SJSA1 (cell line): ENCODE measurements around the gene PPP1R12A. TPM values are rescaled to one million over a fixed set of nuclear protein-coding genes. Genes with fewer than 3 reads are reported as not detected.

Experiments used
- DNase-seq, 2 experiments: peaks; one replicate each; pipeline ENCODE4 v3.0.0-alpha.2; 2015 to 2020; ENCODE audit warnings: low spot score in 2 of 2, low read depth in 1 of 2
- H3K27ac ChIP-seq: fragments of 250-450 bp; sonication (Bioruptor Pico); 2 replicates; pipeline ENCODE4 v1.5.1; 2020; ENCODE audit warnings: mild to moderate bottlenecking, moderate library complexity
- H3K27me3 ChIP-seq: fragments of 250-450 bp; sonication (Bioruptor Pico); replicated peaks from 2 replicates; pipeline ENCODE4 v1.5.1; 2020; ENCODE audit warnings: mild to moderate bottlenecking, moderate library complexity
- H3K36me3 ChIP-seq: fragments of 250-450 bp; sonication (Bioruptor Pico); 2 replicates; pipeline ENCODE4 v1.5.1; 2020; ENCODE audit warnings: mild to moderate bottlenecking
- H3K4me1 ChIP-seq: fragments of 250-450 bp; sonication (Bioruptor Pico); replicated peaks from 2 replicates; pipeline ENCODE4 v1.6.1; 2021; ENCODE audit warnings: mild to moderate bottlenecking
- H3K4me3 ChIP-seq: fragments of 250-450 bp; sonication (Bioruptor Pico); 2 replicates; pipeline ENCODE4 v1.5.1; 2020; ENCODE audit warnings: mild to moderate bottlenecking
- H3K9me3 ChIP-seq: fragments of 250-450 bp; sonication (Bioruptor Pico); replicated peaks from 2 replicates; pipeline ENCODE4 v1.5.1; 2020; ENCODE audit warnings: mild to moderate bottlenecking
- total RNA-seq: library from RNA; depleted of rRNA; stranded (reverse); fragments of >200 nt; shearing (Covaris generic); gene quantifications from 2 replicates; pipeline ENCODE4 v1.2.3, GENCODE V29; 2014

Gene PPP1R12A
- total RNA-seq, 1 experiment from 2014 or later, result 91.9 TPM

DNA sequence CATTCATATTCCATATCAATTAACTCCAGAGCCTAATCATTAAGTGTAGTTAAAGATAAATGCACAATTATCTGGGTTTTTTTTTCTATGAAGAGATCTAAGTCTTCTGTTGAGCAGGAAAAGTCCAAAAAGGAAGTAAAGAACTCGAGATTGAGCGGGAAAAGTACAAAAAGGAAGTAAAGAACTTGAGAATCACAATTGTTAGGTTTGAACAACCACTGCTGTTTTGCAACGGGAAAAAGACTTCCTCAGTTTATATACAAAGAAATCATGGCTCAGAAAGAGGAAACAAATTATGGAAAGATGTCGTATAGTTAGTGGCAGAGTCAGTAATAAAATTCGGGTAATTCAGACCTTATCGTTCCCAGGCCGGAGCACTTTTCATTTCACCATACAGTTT lies 63.3 kb downstream of the PPP1R12A start:
- Histone ChIP-seq H3K27ac (no peak overlapping the region), H3K4me3 (no peak overlapping the region), H3K9me3 (no peaks in the 10 kb centered on the region), H3K27me3 (no peaks in the 10 kb centered on the region), H3K36me3 (peaks cover 55% of the 10 kb centered on the region), H3K4me1 (no peaks in the 10 kb centered on the region)
- DNase-seq, result no peak

DNA sequence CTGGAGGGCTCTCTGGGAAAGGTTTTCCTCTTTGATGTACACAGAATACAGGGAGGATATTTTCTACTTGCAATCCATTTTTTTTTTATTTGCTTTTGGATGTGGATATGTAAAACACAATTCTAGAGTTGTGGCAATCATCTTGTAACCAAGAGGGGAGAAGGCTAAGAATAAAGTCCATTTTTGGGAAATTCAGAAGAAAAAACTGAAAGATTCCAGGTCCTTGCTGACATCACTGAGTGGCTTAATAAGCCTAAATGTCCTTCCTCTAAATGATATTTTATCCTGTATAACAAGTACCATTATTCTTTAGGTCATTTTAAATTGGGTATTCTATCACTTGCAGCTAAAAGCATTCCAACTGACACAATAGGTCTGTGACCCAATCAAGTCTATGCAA lies 64.0 kb downstream of the PPP1R12A start:
- DNase-seq, result no peak
- H3K36me3 ChIP-seq, result peaks cover 55% of the 10 kb centered on the region
- no peaks in the 10 kb centered on the region for H3K4me1 ChIP-seq
- no peak overlapping the region for H3K4me3 ChIP-seq
- no peak overlapping the region for H3K27ac ChIP-seq
- no peaks in the 10 kb centered on the region for H3K27me3 ChIP-seq
- H3K9me3 ChIP-seq, result no peaks in the 10 kb centered on the region

DNA sequence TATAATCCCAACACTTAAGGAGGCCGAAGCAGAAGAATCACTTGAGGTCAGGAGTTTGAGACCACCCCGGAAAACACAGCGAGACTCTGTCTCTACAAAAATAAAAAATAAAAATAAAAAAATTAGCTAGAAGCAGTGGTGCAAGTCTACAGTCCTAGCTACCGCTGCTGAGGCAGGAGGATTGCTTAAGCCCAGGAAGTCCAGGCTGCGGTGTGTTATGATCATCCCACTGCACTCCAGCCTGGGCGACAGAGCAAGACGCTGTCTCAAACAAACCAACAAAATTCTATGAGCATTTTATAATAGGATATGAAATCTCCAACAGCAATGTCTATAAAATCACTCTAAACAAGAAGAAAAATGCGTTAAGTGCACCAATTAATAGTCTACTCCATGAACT lies 75.3 kb downstream of the PPP1R12A start:
- H3K27ac ChIP-seq, result no peak overlapping the region
- no peaks in the 10 kb centered on the region for H3K27me3 ChIP-seq
- no peaks in the 10 kb centered on the region for H3K9me3 ChIP-seq
- no peak for DNase-seq
- peaks cover 14% of the 10 kb centered on the region for H3K36me3 ChIP-seq
- no peak overlapping the region for H3K4me3 ChIP-seq
- H3K4me1 ChIP-seq, result peaks cover 7% of the 10 kb centered on the region

DNA sequence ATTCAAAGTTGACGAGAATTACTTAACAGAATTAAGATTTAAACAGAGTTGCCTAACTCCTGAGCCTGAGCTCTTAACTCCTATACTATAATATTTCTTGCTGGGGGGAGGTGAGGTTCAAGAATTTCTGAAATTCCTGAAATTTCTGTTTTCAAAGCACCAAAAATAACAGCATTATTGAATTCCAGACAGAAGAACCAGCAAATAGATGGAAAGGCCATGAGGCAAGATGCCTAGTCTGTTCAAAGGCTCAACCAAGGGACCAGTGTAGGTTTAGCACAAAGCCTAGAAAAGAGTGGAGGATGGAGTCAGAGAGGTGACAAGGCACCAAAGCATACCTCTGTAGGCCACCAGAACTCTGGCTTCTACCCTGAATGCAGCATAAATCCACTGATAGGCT lies 76.4 kb downstream of the PPP1R12A start:
- H3K4me1 ChIP-seq, result peaks cover 7% of the 10 kb centered on the region
- no peaks in the 10 kb centered on the region for H3K9me3 ChIP-seq
- DNase-seq, result no peak
- H3K4me3 ChIP-seq, result no peak overlapping the region
- peaks cover 14% of the 10 kb centered on the region for H3K36me3 ChIP-seq
- H3K27ac ChIP-seq, result no peak overlapping the region
- H3K27me3 ChIP-seq, result no peaks in the 10 kb centered on the region

- no peak overlapping the region for H3K4me3 ChIP-seq
- H3K27ac ChIP-seq, result no peak overlapping the region
- peaks cover 7% of the 10 kb centered on the region for H3K4me1 ChIP-seq
- no peaks in the 10 kb centered on the region for H3K9me3 ChIP-seq
- DNase-seq, result no peak
- H3K36me3 ChIP-seq, result peaks cover 20% of the 10 kb centered on the region
- no peaks in the 10 kb centered on the region for H3K27me3 ChIP-seq
These were observed 77.2 kb downstream of the PPP1R12A start for GRCh38 chr12:79857675-79858074.

DNA sequence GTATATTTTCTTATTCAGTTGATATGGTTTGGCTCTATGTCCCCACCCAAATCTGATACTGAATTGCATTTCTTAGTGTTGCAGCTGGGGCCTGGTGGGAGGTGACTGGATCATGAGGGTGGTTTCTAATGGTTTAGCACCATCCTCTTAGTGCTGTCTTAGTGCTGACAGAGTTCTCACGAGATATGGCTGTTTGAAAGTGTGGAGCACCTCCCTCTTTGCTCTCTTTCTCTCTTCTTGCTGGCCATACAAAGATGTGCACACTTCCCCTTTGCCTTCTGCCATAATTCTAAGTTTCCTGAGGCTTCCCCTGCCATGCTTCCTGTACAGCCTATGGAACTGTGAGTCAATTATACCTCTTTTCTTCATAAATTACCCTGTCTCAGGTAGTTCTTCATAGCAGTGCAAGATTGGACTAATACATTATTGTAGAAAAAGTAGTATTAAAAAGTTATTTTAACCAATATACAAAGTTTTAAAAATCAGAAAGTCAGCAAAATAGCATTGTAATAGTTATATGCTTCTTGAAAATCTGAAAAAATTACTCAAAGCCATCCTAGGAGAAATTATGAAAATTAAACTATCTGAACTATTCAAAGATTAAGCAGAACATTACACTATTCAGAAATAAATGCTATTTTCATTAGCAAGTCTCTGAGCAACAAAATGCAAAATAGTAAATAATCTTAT lies 84.1 kb downstream of the PPP1R12A start:
- peaks cover 6% of the 10 kb centered on the region; the same call in 1 of the 2 replicates for H3K36me3 ChIP-seq
- no peaks in the 10 kb centered on the region for H3K27me3 ChIP-seq
- H3K27ac ChIP-seq, result no peak overlapping the region
- no peak overlapping the region for H3K4me3 ChIP-seq
- DNase-seq, result no peak
- H3K9me3 ChIP-seq, result 0 out of 2 replicates have a peak, but pooled peaks cover 4% of the 10 kb centered on the region
- peaks cover 14% of the 10 kb centered on the region for H3K4me1 ChIP-seq

DNA sequence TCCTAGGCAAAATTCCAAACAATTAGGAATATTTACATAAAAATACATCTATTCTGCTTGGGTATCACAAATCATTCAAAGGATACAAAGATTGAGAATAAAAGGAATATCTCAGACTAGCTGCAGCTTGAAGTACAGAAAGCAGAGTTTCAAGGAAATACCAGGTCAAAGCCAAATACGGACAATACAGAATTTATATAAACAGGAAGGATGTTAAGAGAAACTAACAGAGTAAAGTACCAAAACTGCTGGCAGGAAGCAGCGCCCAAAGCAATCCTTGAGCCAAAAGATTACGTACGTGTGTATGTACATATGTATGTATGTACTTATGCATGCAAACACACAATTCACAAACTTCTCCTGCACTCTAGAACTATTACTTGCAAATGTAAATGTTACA lies 86.6 kb downstream of the PPP1R12A start:
- Histone ChIP-seq H3K27me3 (no peaks in the 10 kb centered on the region), H3K9me3 (0 out of 2 replicates have a peak, but pooled peaks cover 4% of the 10 kb centered on the region), H3K27ac (no peak overlapping the region), H3K36me3 (peaks cover 15% of the 10 kb centered on the region), H3K4me3 (no peak overlapping the region), H3K4me1 (peaks cover 31% of the 10 kb centered on the region)
- peak in 1 of 2 experiments; percentile 31 for DNase-seq

DNA sequence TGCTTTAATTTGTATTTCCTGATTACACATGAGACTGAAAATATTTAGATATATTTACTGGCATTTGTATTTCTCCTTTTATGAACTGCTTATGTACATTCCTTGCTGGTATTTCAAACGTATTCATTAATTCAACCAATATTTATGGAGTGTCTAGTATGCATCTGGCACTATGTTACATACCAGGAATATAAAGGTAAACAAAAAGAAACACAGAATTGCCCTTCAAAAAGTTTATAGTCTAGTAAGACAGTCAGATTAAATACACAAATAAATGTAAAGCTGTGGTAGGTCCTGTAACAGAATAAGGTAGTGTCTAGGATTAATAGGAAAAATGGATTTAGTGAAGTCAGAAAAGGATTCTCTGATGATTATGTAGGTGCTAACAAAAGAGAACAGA lies 87.5 kb downstream of the PPP1R12A start:
- Histone ChIP-seq H3K36me3 (peaks cover 12% of the 10 kb centered on the region), H3K4me3 (no peak overlapping the region), H3K27me3 (no peaks in the 10 kb centered on the region), H3K9me3 (0 out of 2 replicates have a peak, but pooled peaks cover 4% of the 10 kb centered on the region), H3K27ac (no peak overlapping the region), H3K4me1 (peaks cover 32% of the 10 kb centered on the region)
- no peak for DNase-seq

DNA sequence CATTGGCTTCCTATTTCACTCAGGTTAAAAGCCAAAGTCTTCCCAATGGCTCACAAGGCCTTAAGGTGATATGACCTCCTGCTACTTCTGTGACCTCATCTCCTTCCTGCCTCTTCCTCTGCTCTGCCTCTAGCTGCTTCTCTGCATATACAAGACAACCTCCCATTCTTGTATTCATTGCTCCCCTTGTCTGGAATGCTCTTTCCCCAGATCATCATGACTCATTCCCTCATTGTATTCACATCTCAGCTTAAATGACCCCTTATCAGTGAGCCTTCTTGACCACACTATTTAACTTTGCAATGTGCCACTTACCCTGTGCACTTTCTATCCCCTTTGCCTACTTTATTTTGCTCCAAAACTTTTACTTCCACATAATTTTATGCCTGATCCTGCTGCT lies 90.2 kb downstream of the PPP1R12A start:
- Histone ChIP-seq H3K9me3 (0 out of 2 replicates have a peak, but pooled peaks cover 2% of the 10 kb centered on the region), H3K27ac (peak overlapping the region; percentile 19; the same call in 1 of the 2 replicates), H3K27me3 (no peaks in the 10 kb centered on the region), H3K4me3 (no peak overlapping the region), H3K4me1 (peaks cover 45% of the 10 kb centered on the region), H3K36me3 (peaks cover 32% of the 10 kb centered on the region)
- DNase-seq, result peak; percentile 66 to 82

DNA sequence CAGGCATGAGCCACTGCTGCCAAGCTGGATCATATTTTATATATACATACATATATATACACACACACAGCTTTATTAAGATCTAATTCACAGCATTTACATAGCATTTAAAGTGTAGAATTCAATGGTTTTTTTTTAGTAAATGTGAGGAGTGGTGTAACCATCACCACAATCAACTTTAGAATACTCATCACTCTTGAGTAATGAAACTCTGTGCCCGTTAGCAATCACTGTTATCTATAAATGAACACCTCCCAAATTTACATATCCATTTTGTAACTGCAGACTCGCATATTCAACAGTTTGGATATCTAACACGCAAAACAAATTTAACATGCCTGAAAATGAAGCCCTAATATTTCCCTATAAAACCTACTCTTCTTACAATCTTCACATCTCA lies 90.9 kb downstream of the PPP1R12A start:
- Histone ChIP-seq H3K27me3 (no peaks in the 10 kb centered on the region), H3K27ac (0 out of 2 replicates have a peak overlapping the region, but pooled peaks have one; percentile 19), H3K9me3 (peaks cover 6% of the 10 kb centered on the region), H3K4me1 (peaks cover 45% of the 10 kb centered on the region), H3K36me3 (peaks cover 39% of the 10 kb centered on the region), H3K4me3 (no peak overlapping the region)
- DNase-seq, result no peak

- Histone ChIP-seq H3K9me3 (peaks cover 14% of the 10 kb centered on the region), H3K36me3 (peaks cover 52% of the 10 kb centered on the region)
- no peak for DNase-seq
These were observed 92.3 kb downstream of the PPP1R12A start for GRCh38 chr12:79842630-79843029.

DNA sequence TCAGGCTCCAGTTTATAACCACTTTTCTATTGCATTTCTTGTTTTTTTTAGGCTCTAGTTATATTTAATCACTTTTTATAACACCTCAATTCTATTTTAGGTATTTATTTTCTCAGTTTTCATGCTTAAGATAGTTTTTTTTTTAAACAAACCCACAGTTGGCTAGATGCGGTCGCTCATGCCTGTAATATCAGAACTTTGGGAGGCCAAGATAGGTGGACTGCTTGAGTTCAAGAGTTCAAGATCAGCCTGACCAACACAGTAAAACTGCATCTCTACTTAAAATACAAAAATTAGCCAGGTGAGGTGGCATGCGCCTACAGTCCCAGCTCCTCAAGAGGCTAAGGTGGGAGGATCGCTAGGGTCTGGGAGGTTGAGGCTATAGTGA lies 93.0 kb downstream of the PPP1R12A start:
- peaks cover 31% of the 10 kb centered on the region for H3K4me1 ChIP-seq
- peaks cover 56% of the 10 kb centered on the region for H3K36me3 ChIP-seq
- DNase-seq, result no peak
- H3K4me3 ChIP-seq, result no peak overlapping the region
- H3K27ac ChIP-seq, result no peak overlapping the region
- no peaks in the 10 kb centered on the region for H3K27me3 ChIP-seq
- peaks cover 14% of the 10 kb centered on the region for H3K9me3 ChIP-seq

More at GRCh38 chr12:79842630-79843029, 92.3 kb downstream of the PPP1R12A start:
- peaks cover 35% of the 10 kb centered on the region for H3K4me1 ChIP-seq
- H3K27me3 ChIP-seq, result no peaks in the 10 kb centered on the region
- no peak overlapping the region for H3K27ac ChIP-seq
- no peak overlapping the region for H3K4me3 ChIP-seq

GRCh38 chr12:79841248-79841877 lies 93.5 kb downstream of the PPP1R12A start:
- Histone ChIP-seq H3K27me3 (no peaks in the 10 kb centered on the region), H3K4me3 (no peak overlapping the region), H3K36me3 (peaks cover 60% of the 10 kb centered on the region), H3K4me1 (peaks cover 31% of the 10 kb centered on the region), H3K27ac (no peak overlapping the region), H3K9me3 (peaks cover 14% of the 10 kb centered on the region)
- DNase-seq, result no peak

GRCh38 chr12:79838359-79838758 lies 96.5 kb downstream of the PPP1R12A start:
- Histone ChIP-seq H3K4me1 (peaks cover 14% of the 10 kb centered on the region), H3K27me3 (no peaks in the 10 kb centered on the region), H3K9me3 (peaks cover 14% of the 10 kb centered on the region), H3K4me3 (no peak overlapping the region), H3K27ac (no peak overlapping the region), H3K36me3 (peaks cover 56% of the 10 kb centered on the region)
- no peak for DNase-seq
